Lung microvascular endothelial cell (primary cell): ENCODE results near the gene HNRNPA0. TPM values are rescaled to one million over a fixed set of nuclear protein-coding genes. Genes with fewer than 3 reads are reported as not detected.
"Not testable (repeated sequence)": the region's sequence is repeated elsewhere in the genome, so short reads cannot be mapped to it uniquely, and the experiment has no call there.

Experiments used
- DNase-seq, 2 donors: peaks; one replicate each; pipeline versions ENCODE4 v3.0.0 to v3.0.0-alpha.2; 2010; ENCODE audit warnings: low read depth in 2 of 2
- total RNA-seq: library from RNA; depleted of rRNA; stranded (reverse); fragments of >200 nt; gene quantifications from 2 replicates; pipeline ENCODE4 v1.2.1, GENCODE V29; 2014

Gene HNRNPA0
- 10.2 and 14.3 TPM in 2 replicates for total RNA-seq

GRCh38 chr5:137754188-137754960, at the start of gene HNRNPA0:
Gene HNRNPA0, minus strand, starts transcription at chr5:137754363. Its CDS starts 297 bp downstream, at chr5:137754066.
- peak; percentile 98 to 99 for DNase-seq

- no peak for DNase-seq
These were observed 48.4 kb upstream of the HNRNPA0 start for GRCh38 chr5:137802282-137803210.

- no peak for DNase-seq
These were observed 46.7 kb upstream of the HNRNPA0 start for GRCh38 chr5:137800700-137801411.

GRCh38 chr5:137796279-137796678, 42.1 kb upstream of the HNRNPA0 start:
- no peak for DNase-seq

- DNase-seq = no peak
These were observed 40.7 kb upstream of the HNRNPA0 start for GRCh38 chr5:137794863-137795262.

GRCh38 chr5:137792303-137792702, 38.1 kb upstream of the HNRNPA0 start:
- no peak for DNase-seq

GRCh38 chr5:137791799-137792198, 37.6 kb upstream of the HNRNPA0 start:
- no peak for DNase-seq

GRCh38 chr5:137791387-137791786, 37.2 kb upstream of the HNRNPA0 start:
- no peak for DNase-seq

- not testable (repeated sequence) for DNase-seq
These were observed 34.4 kb upstream of the HNRNPA0 start for GRCh38 chr5:137788560-137788959.

- no peak for DNase-seq
These were observed 28.9 kb upstream of the HNRNPA0 start for GRCh38 chr5:137782984-137783536.

GRCh38 chr5:137782055-137782454, 27.9 kb upstream of the HNRNPA0 start:
- DNase-seq = no peak

GRCh38 chr5:137778772-137779564, 24.8 kb upstream of the HNRNPA0 start:
- DNase-seq = peak; percentile 45 to 50

- not testable (repeated sequence) for DNase-seq
These were observed 13.8 kb upstream of the HNRNPA0 start for GRCh38 chr5:137767937-137768336.

GRCh38 chr5:137761566-137761965, 7.4 kb upstream of the HNRNPA0 start:
- DNase-seq = no peak

- no peak for DNase-seq
These were observed 6.8 kb upstream of the HNRNPA0 start for GRCh38 chr5:137760719-137761516.

- no peak for DNase-seq
These were observed 6.1 kb upstream of the HNRNPA0 start for GRCh38 chr5:137760294-137760693.

GRCh38 chr5:137758715-137759306, 4.6 kb upstream of the HNRNPA0 start:
- DNase-seq = no peak

- DNase-seq = no peak
These were observed 4.0 kb upstream of the HNRNPA0 start for GRCh38 chr5:137758121-137758520.

GRCh38 chr5:137757634-137758033, 3.5 kb upstream of the HNRNPA0 start:
- no peak for DNase-seq
